ENCODE data around the gene ELMOD3. TPM values are rescaled to one million over a fixed set of nuclear protein-coding genes. Genes with fewer than 3 reads are reported as not detected.

Gene ELMOD3
- total RNA-seq, 1 donor from 2014 or later = 21.5 TPM

- Histone ChIP-seq H3K9me3 (ENCODE audit: low read depth) (no peaks in the 10 kb centered on the region), H2AFZ (replicated peaks) (no peak overlapping the region)
- H3K4me3 Mint-ChIP-seq = no peak overlapping the region
These were observed 45.5 kb upstream of the ELMOD3 start for GRCh38 chr2:85308896-85309555.

GRCh38 chr2:85309699-85310321 lies 44.8 kb upstream of the ELMOD3 start:
- Histone ChIP-seq H3K4me3 (no peak overlapping the region), H3K79me2 (ENCODE audit: low read depth) (no peaks in the 10 kb centered on the region), H3K36me3 (no peaks in the 10 kb centered on the region), H2AFZ (replicated peaks) (no peak overlapping the region), H3F3A (ENCODE audit: low read depth) (no peaks in the 10 kb centered on the region), H3K27ac (peak overlapping the region; percentile 38), H4K20me1 (ENCODE audit: low read depth) (no peaks in the 10 kb centered on the region), H3K9me3 (ENCODE audit: low read depth) (no peaks in the 10 kb centered on the region), H3K27me3 (no peaks in the 10 kb centered on the region), H3K4me1 (no peaks in the 10 kb centered on the region), H3K9ac (no peak overlapping the region), H3K4me2 (no peak overlapping the region)
- H3K9me3 Mint-ChIP-seq = no peaks in the 10 kb centered on the region
- DNase-seq (ENCODE audit: low spot score) = no peak
- no peak overlapping the region for H3K4me3 Mint-ChIP-seq
- peaks cover 12% of the 10 kb centered on the region for H3K36me3 Mint-ChIP-seq
- peaks cover 4% of the 10 kb centered on the region for H3K27me3 Mint-ChIP-seq (ENCODE audit: insufficient read depth, low read depth)
- peak overlapping the region; percentile 3 for H3K27ac Mint-ChIP-seq
- TF ChIP-seq EZH2phosphoT487 (IDR thresholded peaks at IDR 0.05) (no peak), CTCF (IDR thresholded peaks at IDR 0.05) (no peak), EZH2 (IDR thresholded peaks at IDR 0.05) (no peak)
- H3K4me1 Mint-ChIP-seq = peaks cover 4% of the 10 kb centered on the region

More at GRCh38 chr2:85308896-85309555, 45.5 kb upstream of the ELMOD3 start:
- Histone ChIP-seq H3K4me3 (no peak overlapping the region), H3F3A (ENCODE audit: low read depth) (no peaks in the 10 kb centered on the region), H3K9ac (no peak overlapping the region), H3K27me3 (no peaks in the 10 kb centered on the region), H4K20me1 (ENCODE audit: low read depth) (no peaks in the 10 kb centered on the region), H3K27ac (peak overlapping the region; percentile 38), H3K4me1 (no peaks in the 10 kb centered on the region), H3K4me2 (no peak overlapping the region), H3K79me2 (ENCODE audit: low read depth) (no peaks in the 10 kb centered on the region), H3K36me3 (no peaks in the 10 kb centered on the region)
- Mint-ChIP-seq H3K27ac (peak overlapping the region; percentile 76), H3K36me3 (peaks cover 16% of the 10 kb centered on the region), H3K4me1 (peaks cover 4% of the 10 kb centered on the region), H3K27me3 (ENCODE audit: insufficient read depth, low read depth) (peaks cover 4% of the 10 kb centered on the region), H3K9me3 (no peaks in the 10 kb centered on the region)
- TF ChIP-seq EZH2 (IDR thresholded peaks at IDR 0.05) (no peak), CTCF (IDR thresholded peaks at IDR 0.05) (no peak), EZH2phosphoT487 (IDR thresholded peaks at IDR 0.05) (no peak)
- DNase-seq (ENCODE audit: low spot score) = no peak

- Mint-ChIP-seq H3K27ac (no peak overlapping the region), H3K9me3 (no peaks in the 10 kb centered on the region), H3K27me3 (ENCODE audit: insufficient read depth, low read depth) (peaks cover 3% of the 10 kb centered on the region), H3K4me1 (peaks cover 4% of the 10 kb centered on the region), H3K4me3 (no peak overlapping the region), H3K36me3 (peaks cover 12% of the 10 kb centered on the region)
- Histone ChIP-seq H3K36me3 (no peaks in the 10 kb centered on the region), H3K27me3 (no peaks in the 10 kb centered on the region), H3K9me3 (ENCODE audit: low read depth) (no peaks in the 10 kb centered on the region), H3K79me2 (ENCODE audit: low read depth) (no peaks in the 10 kb centered on the region), H3K4me2 (no peak overlapping the region), H4K20me1 (ENCODE audit: low read depth) (no peaks in the 10 kb centered on the region), H3K4me3 (no peak overlapping the region), H3K4me1 (no peaks in the 10 kb centered on the region), H3K27ac (peak overlapping the region; percentile 38), H3K9ac (no peak overlapping the region), H2AFZ (replicated peaks) (no peak overlapping the region), H3F3A (ENCODE audit: low read depth) (no peaks in the 10 kb centered on the region)
- no peak for DNase-seq (ENCODE audit: low spot score)
- no peak for TF ChIP-seq EZH2phosphoT487 (IDR thresholded peaks at IDR 0.05)
- no peak for TF ChIP-seq CTCF (IDR thresholded peaks at IDR 0.05)
- no peak for TF ChIP-seq EZH2 (IDR thresholded peaks at IDR 0.05)
These were observed 44.2 kb upstream of the ELMOD3 start for GRCh38 chr2:85310330-85310729.
